Activated CD4-positive, CD25-positive, alpha-beta regulatory T cell treated with anti-CD3 and anti-CD28 coated beads, Interleukin-2, amount 50 U/mL, for 24 hours (primary cell): ENCODE data around the gene SSH2.
"Not testable (repeated sequence)": the region's sequence is repeated elsewhere in the genome, so short reads cannot be mapped to it uniquely, and the experiment has no call there.

Source experiments
- ATAC-seq, 2 donors: fragments of 150-1000 bp; cut with Tn5 transposase; one replicate each; pipeline ENCODE4 v1.10.0; 2021; ENCODE audit warnings: mild to moderate bottlenecking in 1 of 2, moderate library complexity in 1 of 2

The SSH2 gene

GRCh38 chr17:29833801-29834200 is 96.2 kb downstream of the SSH2 start:
- ATAC-seq: no peak

GRCh38 chr17:29828676-29829284 is 101.2 kb downstream of the SSH2 start:
- no peak for ATAC-seq

GRCh38 chr17:29827179-29827578 is 102.8 kb downstream of the SSH2 start:
- no peak for ATAC-seq

GRCh38 chr17:29826114-29826692 is 103.8 kb downstream of the SSH2 start:
- no peak for ATAC-seq

- ATAC-seq: no peak
Measured at GRCh38 chr17:29825604-29826003, 104.4 kb downstream of the SSH2 start.

GRCh38 chr17:29821897-29822296 is 108.1 kb downstream of the SSH2 start:
- no peak for ATAC-seq

GRCh38 chr17:29820425-29820824 is 109.6 kb downstream of the SSH2 start:
- ATAC-seq: no peak

GRCh38 chr17:29807520-29808361 is 122.3 kb downstream of the SSH2 start:
- ATAC-seq: peak; percentile 55 to 67

- ATAC-seq: no peak
Measured at GRCh38 chr17:29802246-29802645, 127.8 kb downstream of the SSH2 start.

- ATAC-seq: no peak
Measured at GRCh38 chr17:29800457-29800856, 129.6 kb downstream of the SSH2 start.

- no peak for ATAC-seq
Measured at GRCh38 chr17:29796652-29797051, 133.4 kb downstream of the SSH2 start.

GRCh38 chr17:29793501-29793900 is 136.5 kb downstream of the SSH2 start:
- ATAC-seq: no peak

- ATAC-seq: no peak
Measured at GRCh38 chr17:29791336-29792080, 138.5 kb downstream of the SSH2 start.

- ATAC-seq: no peak
Measured at GRCh38 chr17:29789196-29790170, 140.5 kb downstream of the SSH2 start.

- no peak for ATAC-seq
Measured at GRCh38 chr17:29787995-29788394, 142.0 kb downstream of the SSH2 start.

GRCh38 chr17:29782917-29783316 is 147.1 kb downstream of the SSH2 start:
- no peak for ATAC-seq

- ATAC-seq: not testable (repeated sequence)
Measured at GRCh38 chr17:29779812-29780190, 150.2 kb downstream of the SSH2 start.

GRCh38 chr17:29778956-29779811 is 150.8 kb downstream of the SSH2 start:
- peak; percentile 96 to 100 for ATAC-seq

GRCh38 chr17:29777663-29778062 is 152.4 kb downstream of the SSH2 start:
- ATAC-seq: no peak

GRCh38 chr17:29776026-29776425 is 154.0 kb downstream of the SSH2 start:
- ATAC-seq: no peak

- no peak for ATAC-seq
Measured at GRCh38 chr17:29772981-29773380, 157.0 kb downstream of the SSH2 start.
